T-cell (primary cell): Measurements from ENCODE around the gene CSNK1E. TPM values are rescaled to one million over a fixed set of nuclear protein-coding genes. Genes with fewer than 3 reads are reported as not detected.
A peak's percentile ranks its signal among the peaks of the same experiment; 100 is the strongest.

Experiments used
- ATAC-seq, 4 experiments: fragments of 200-7000 bp in 3 of 4; fragments of 150-1000 bp in 1 of 4; cut with Tn5 transposase; replicated peaks in 1 of 4; 1 replicate in 3 of 4; 2 replicates in 1 of 4; pipeline ENCODE4 v1.10.0; 2021; ENCODE audit warnings: moderate library complexity in 3 of 4, mild to moderate bottlenecking in 2 of 4, moderate number of reproducible peaks in 1 of 4
- CTCF ChIA-PET, 2 donors: fragments of 300-600 bp; sonication (Branson Sonifier 250); formaldehyde crosslinking; loops; one replicate each; lab custom pipeline; 2022; ENCODE audit warnings: antibody characterized with exemption in 2 of 2; lab: Charles Lee
- POLR2A ChIA-PET, 2 donors: fragments of 300-600 bp; sonication (Branson Sonifier 250); formaldehyde crosslinking; loops; one replicate each; lab custom pipeline; 2022; ENCODE audit warnings: antibody characterized with exemption in 2 of 2; lab: Charles Lee
- DNase-seq, 35 experiments: peaks; one replicate each; pipeline versions ENCODE4 v3.0.0 to v3.0.0-alpha.2; 2013 to 2023
- H3K27ac ChIP-seq: one replicate; pipeline ENCODE4 v1.5.1; 2013; ENCODE audit warnings: low read length
- H3K27me3 ChIP-seq, 2 experiments: replicated peaks in 1 of 2; 1 replicate in 1 of 2; 2 replicates in 1 of 2; pipeline versions ENCODE4 v1.6.1 to v1.7.0; 2013; ENCODE audit warnings: low read length in 1 of 2, mixed read lengths in 1 of 2; ENCODE audit not compliant: control insufficient read depth in 2 of 2, insufficient read depth in 2 of 2; ENCODE audit errors: extremely low read depth in 1 of 2
- H3K36me3 ChIP-seq, 2 donors: 1 replicate in 1 of 2; 2 replicates in 1 of 2; pipeline versions ENCODE4 v1.6.1 to v1.7.0; 2013; ENCODE audit warnings: low read length in 1 of 2; ENCODE audit not compliant: control insufficient read depth in 2 of 2, insufficient read depth in 1 of 2; ENCODE audit errors: extremely low read depth in 1 of 2
- H3K4me1 ChIP-seq, 2 experiments: 1 replicate in 1 of 2; 2 replicates in 1 of 2; pipeline versions ENCODE4 v1.6.1 to v1.7.0; 2013; ENCODE audit warnings: low read length in 2 of 2, mixed read lengths in 1 of 2; ENCODE audit not compliant: insufficient read depth in 2 of 2, control insufficient read depth in 1 of 2; ENCODE audit errors: extremely low read depth in 1 of 2
- H3K4me3 ChIP-seq, 2 donors: 1 replicate in 1 of 2; 2 replicates in 1 of 2; pipeline versions ENCODE4 v1.5.1 to v1.7.0; 2013; ENCODE audit warnings: mild to moderate bottlenecking in 2 of 2, low read length in 1 of 2, moderate library complexity in 1 of 2; ENCODE audit not compliant: control insufficient read depth in 1 of 2; ENCODE audit errors: extremely low read depth in 1 of 2
- H3K9me3 ChIP-seq: 2 replicates; pipeline ENCODE4 v1.7.0; 2013
- H3K27ac Mint-ChIP-seq, 2 donors: one replicate each; pipeline ENCODE4 v1.8.0; 2020 to 2021; ENCODE audit warnings: mild to moderate bottlenecking in 2 of 2, mixed read lengths in 2 of 2
- H3K27me3 Mint-ChIP-seq, 2 donors: one replicate each; pipeline ENCODE4 v1.8.0; 2021 to 2022; ENCODE audit warnings: mixed read lengths in 2 of 2
- H3K36me3 Mint-ChIP-seq: one replicate; pipeline ENCODE4 v1.8.0; 2021; ENCODE audit warnings: mixed read lengths
- H3K4me1 Mint-ChIP-seq, 3 donors: one replicate each; pipeline ENCODE4 v1.8.0; 2020 to 2022; ENCODE audit warnings: mixed read lengths in 3 of 3, mild to moderate bottlenecking in 1 of 3
- H3K4me3 Mint-ChIP-seq, 3 donors: one replicate each; pipeline ENCODE4 v1.8.0; 2020 to 2022; ENCODE audit warnings: mild to moderate bottlenecking in 3 of 3, mixed read lengths in 3 of 3, moderate library complexity in 3 of 3
- H3K9me3 Mint-ChIP-seq, 3 donors: one replicate each; pipeline ENCODE4 v1.8.0; 2020 to 2022; ENCODE audit warnings: mixed read lengths in 3 of 3
- WGBS: methylation state at CpG from one replicate; pipeline ENCODE4 v1.1.5; 2013; ENCODE audit warnings: missing lambda C conversion rate; ENCODE audit not compliant: insufficient coverage; 5-methylcytosine and 5-hydroxymethylcytosine counted together
- total RNA-seq, 35 experiments: library from RNA in 6 of 35; stranded (reverse) in 6 of 35; fragments of 120-200 nt in 1 of 35; gene quantifications; one replicate each; pipeline versions ENCODE4 v1.2.1 to v1.2.4 and lab custom pipeline; 2013 to 2026

The CSNK1E gene
- total RNA-seq, 5 donors from 2014 or later (not counting 1 experiment from before 2014, with no cell fraction given): 105 to 142 (median 115) TPM

DNA sequence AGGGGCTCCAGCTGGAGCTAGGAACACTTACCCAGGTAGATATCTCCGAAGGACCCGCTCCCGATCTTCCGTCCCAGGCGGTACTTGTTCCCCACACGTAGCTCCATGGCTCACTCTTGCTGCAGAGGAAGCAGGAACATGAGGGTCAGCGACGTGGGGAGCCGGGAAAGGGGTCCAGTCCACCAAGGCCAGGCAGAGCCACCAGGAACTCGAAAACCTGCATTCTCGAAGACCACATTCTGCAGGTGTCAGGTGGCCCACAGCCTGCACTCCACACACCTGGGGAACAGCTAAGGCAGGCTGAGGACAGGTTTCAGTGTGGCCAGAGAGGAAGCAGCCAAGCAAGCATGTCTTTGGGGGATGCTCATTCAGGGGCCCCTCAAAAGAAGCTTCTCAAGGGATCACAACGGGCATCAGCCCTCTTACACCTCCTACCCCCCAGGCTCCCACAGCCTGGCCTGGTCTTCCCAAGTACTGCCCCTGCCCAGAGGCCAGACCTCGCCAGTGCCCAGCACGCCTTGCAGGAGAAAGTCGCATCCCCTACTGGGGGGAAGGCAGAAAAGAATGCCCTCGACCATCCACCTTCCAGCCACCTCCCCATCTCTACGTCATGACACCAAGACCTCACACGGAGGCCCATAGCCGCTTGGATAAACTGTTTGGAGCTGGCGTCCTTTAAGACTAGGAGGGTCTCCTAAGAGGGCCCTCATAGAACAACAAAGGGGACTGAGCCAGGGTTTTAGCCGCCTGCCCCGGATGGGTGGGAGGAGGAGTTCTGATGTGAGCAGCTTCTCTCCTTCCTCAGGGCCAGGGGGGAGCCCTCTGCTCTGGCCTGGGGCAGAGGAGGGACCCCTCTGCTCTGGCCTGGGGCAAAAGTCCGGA is 2.9 kb downstream of the CSNK1E start:
- peaks cover 3% of the 10 kb centered on the region for H3K36me3 Mint-ChIP-seq
- H3K27me3 Mint-ChIP-seq: no peaks in the 10 kb centered on the region
- Histone ChIP-seq H3K9me3 (no peaks in the 10 kb centered on the region), H3K27ac (peak overlapping the region; percentile 76), H3K4me1 (peaks cover 2 to 69% of the 10 kb centered on the region in 2 experiments), H3K27me3 (no peaks in the 10 kb centered on the region), H3K36me3 (peaks cover 5 to 23% of the 10 kb centered on the region in 2 donors), H3K4me3 (no peak overlapping the region)
- peak overlapping the region; percentile 95 to 96 for H3K27ac Mint-ChIP-seq
- CTCF ChIA-PET: no interaction called here
- WGBS: 89% methylated on average over 14 of the region's 23 CpGs
- ATAC-seq (no peak), DNase-seq (peak in 1 of 35 experiments; percentile 33)
- peaks cover 60 to 61% (median 61%) of the 10 kb centered on the region in 3 donors for H3K4me1 Mint-ChIP-seq
- peak overlapping the region; percentile 9 to 82 (median 81) for H3K4me3 Mint-ChIP-seq
- POLR2A ChIA-PET: interaction anchor here in 1 of 2 donors (0.6 kb wide), 1 partner anchor 16 kb away, joined by 3 read pairs; no protein-coding TSS in a partner anchor
- no peaks in the 10 kb centered on the region for H3K9me3 Mint-ChIP-seq

DNA sequence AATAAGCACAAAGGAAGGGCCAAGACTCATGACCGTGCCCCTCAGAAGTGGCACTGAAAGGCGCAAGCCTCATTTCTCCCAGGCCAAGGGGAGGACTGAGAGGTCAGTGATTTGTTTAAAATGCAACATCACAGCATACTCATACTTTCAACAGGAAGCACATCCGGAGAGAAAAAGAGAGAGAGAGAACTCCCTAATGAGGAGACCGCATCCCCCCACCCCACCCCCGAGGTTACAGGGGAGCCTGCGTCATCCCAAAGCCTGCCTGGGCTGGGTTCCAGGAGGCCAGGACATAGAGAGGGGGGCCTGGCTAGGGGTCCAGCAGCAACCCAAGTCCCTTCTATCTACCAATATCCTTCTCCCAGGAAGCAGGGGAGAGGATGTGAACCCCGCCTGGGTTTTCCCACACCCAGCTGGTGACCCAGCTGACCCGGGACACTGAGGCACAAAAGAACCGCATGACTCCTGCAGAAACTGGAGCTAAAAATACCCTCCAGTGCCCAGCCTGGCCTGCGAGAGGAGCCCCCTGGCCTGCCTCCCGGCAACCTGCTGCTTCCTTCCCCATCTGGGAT is 3.8 kb downstream of the CSNK1E start:
- Mint-ChIP-seq H3K27ac (peak overlapping the region; percentile 95 to 96), H3K27me3 (no peaks in the 10 kb centered on the region), H3K9me3 (no peaks in the 10 kb centered on the region), H3K36me3 (peaks cover 3% of the 10 kb centered on the region), H3K4me1 (peaks cover 66 to 70% (median 68%) of the 10 kb centered on the region in 3 donors), H3K4me3 (peak overlapping the region in 2 of 3 donors; percentile 39 to 82)
- Histone ChIP-seq H3K4me1 (peaks cover 2 to 74% of the 10 kb centered on the region in 2 experiments), H3K9me3 (no peaks in the 10 kb centered on the region), H3K27me3 (no peaks in the 10 kb centered on the region), H3K36me3 (peaks cover 5 to 28% of the 10 kb centered on the region in 2 donors), H3K27ac (peak overlapping the region; percentile 76), H3K4me3 (no peak overlapping the region)
- POLR2A ChIA-PET: interaction anchor here in 1 of 2 donors (0.6 kb wide), 1 partner anchor 17 kb away, joined by 3 read pairs; no protein-coding TSS in a partner anchor
- ATAC-seq: no peak
- DNase-seq: peak in 17 of 35 experiments; percentile 16 to 53 (median 37)
- CTCF ChIA-PET: no interaction called here
- 84% methylated on average over 2 of the region's 11 CpGs for WGBS

DNA sequence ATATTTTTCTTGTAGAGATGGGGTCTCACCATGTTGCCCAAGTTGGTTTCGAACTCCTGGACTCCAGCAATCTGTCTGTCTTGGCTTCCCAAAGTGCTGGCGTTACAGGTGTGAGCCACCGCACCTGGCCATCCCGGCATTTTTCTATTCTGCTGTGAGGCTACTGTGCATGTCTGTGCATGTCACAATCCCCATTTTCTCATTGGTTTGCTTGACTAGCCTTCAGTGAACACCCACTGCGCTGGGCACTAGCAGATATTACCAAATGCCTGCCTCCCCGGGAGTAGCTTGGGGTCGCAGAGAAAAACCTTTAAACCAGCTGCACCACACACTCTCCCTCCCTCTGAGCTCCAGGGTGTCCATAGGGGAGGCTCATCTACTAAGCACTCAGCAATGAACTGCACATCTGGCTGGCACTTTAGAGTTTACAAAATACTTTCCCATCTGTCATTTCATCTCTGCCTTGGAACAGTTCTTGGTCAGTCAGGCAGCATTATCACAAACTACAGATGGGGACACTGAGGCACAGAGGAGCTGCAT is 4.9 kb downstream of the CSNK1E start:
- POLR2A ChIA-PET: interaction anchor here in 1 of 2 donors (0.5 kb wide), 1 partner anchor 26 kb away, joined by 3 read pairs; no protein-coding TSS in a partner anchor
- Mint-ChIP-seq H3K27ac (peak overlapping the region; percentile 85 to 95), H3K36me3 (peaks cover 3% of the 10 kb centered on the region), H3K4me3 (no peak overlapping the region), H3K9me3 (no peaks in the 10 kb centered on the region), H3K4me1 (peaks cover 72 to 73% (median 72%) of the 10 kb centered on the region in 3 donors), H3K27me3 (no peaks in the 10 kb centered on the region)
- Histone ChIP-seq H3K9me3 (no peaks in the 10 kb centered on the region), H3K36me3 (peaks cover 5 to 28% of the 10 kb centered on the region in 2 donors), H3K27me3 (no peaks in the 10 kb centered on the region), H3K4me3 (no peak overlapping the region), H3K27ac (no peak overlapping the region), H3K4me1 (peaks cover 2 to 64% of the 10 kb centered on the region in 2 experiments)
- CTCF ChIA-PET: no interaction called here
- no peak for ATAC-seq
- WGBS: 99% methylated on average over 7 of the region's 7 CpGs
- no peak for DNase-seq

DNA sequence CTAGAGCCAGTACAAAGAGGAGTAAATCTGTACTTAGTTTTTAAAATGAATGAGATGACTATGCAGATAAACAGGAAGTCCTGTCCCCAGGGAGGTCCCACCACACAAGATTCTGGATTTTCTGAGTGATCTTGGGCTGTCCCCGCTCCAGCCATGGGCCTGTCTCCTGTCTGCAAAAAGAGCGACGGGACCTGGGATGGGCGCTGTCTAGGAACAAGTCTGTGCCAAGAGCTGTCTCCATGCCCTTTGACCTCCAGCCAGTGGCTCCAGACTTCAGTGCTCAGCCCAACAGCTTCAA is 6.0 kb downstream of the CSNK1E start:
- Mint-ChIP-seq H3K27me3 (no peaks in the 10 kb centered on the region), H3K36me3 (peaks cover 3% of the 10 kb centered on the region), H3K9me3 (no peaks in the 10 kb centered on the region), H3K4me3 (no peak overlapping the region), H3K27ac (peak overlapping the region; percentile 82 to 85), H3K4me1 (peaks cover 74 to 78% (median 74%) of the 10 kb centered on the region in 3 donors)
- Histone ChIP-seq H3K27ac (peak overlapping the region; percentile 23), H3K9me3 (no peaks in the 10 kb centered on the region), H3K4me1 (peaks cover 2 to 66% of the 10 kb centered on the region in 2 experiments), H3K27me3 (no peaks in the 10 kb centered on the region), H3K4me3 (no peak overlapping the region), H3K36me3 (peaks cover 5 to 28% of the 10 kb centered on the region in 2 donors)
- 43% methylated on average over 1 of the region's 4 CpGs for WGBS
- ATAC-seq (no peak), DNase-seq (no peak)
- ChIA-PET CTCF (interaction anchor here in 1 of 2 donors (0.7 kb wide), 1 partner anchor 126 kb away, joined by 3 read pairs; no protein-coding TSS in a partner anchor), POLR2A (no interaction called here)

GRCh38 chr22:38310518-38311322 is 6.5 kb downstream of the CSNK1E start:
- POLR2A ChIA-PET: no interaction called here
- CTCF ChIA-PET: no interaction called here
- H3K4me3 ChIP-seq: no peak overlapping the region
- WGBS: 88% methylated on average over 11 of the region's 18 CpGs
- Mint-ChIP-seq H3K9me3 (no peaks in the 10 kb centered on the region), H3K27me3 (no peaks in the 10 kb centered on the region), H3K36me3 (peaks cover 3% of the 10 kb centered on the region), H3K4me1 (peaks cover 74 to 78% (median 74%) of the 10 kb centered on the region in 3 donors), H3K4me3 (no peak overlapping the region), H3K27ac (peak overlapping the region; percentile 82 to 85)
- H3K36me3 ChIP-seq: peaks cover 5 to 28% of the 10 kb centered on the region in 2 donors
- DNase-seq (no peak), ATAC-seq (no peak)
- peak overlapping the region; percentile 23 for H3K27ac ChIP-seq
- H3K9me3 ChIP-seq: no peaks in the 10 kb centered on the region
- no peaks in the 10 kb centered on the region for H3K27me3 ChIP-seq
- H3K4me1 ChIP-seq: peaks cover 0 to 65% of the 10 kb centered on the region in 2 experiments
